Measurements from ENCODE around the gene SOX2.
"Not testable (repeated sequence)": the region's sequence is repeated elsewhere in the genome, so short reads cannot be mapped to it uniquely, and the experiment has no call there.

SOX2 gene

GRCh38 chr3:181756645-181757297 lies 45.0 kb downstream of the SOX2 start:
- no peak for DNase-seq (ENCODE audit: low read depth in 4 of 4, low spot score in 1 of 4)

- no peak for DNase-seq (ENCODE audit: low read depth in 4 of 4, low spot score in 1 of 4)
These were observed 46.1 kb downstream of the SOX2 start for GRCh38 chr3:181757694-181758306.

GRCh38 chr3:181761906-181762305 lies 50.2 kb downstream of the SOX2 start:
- no peak for DNase-seq (ENCODE audit: low read depth in 4 of 4, low spot score in 1 of 4)

- not testable (repeated sequence) for DNase-seq (ENCODE audit: low read depth in 4 of 4, low spot score in 1 of 4)
These were observed 52.3 kb downstream of the SOX2 start for GRCh38 chr3:181764033-181764432.

Measured in stimulated activated CD4-positive, alpha-beta T cell treated with anti-CD3 and anti-CD28 coated beads, Interleukin-1b, Interleukin-23, amount 100 ng/mL, for 24 hours (primary cell).